Glutamatergic neuron (in vitro differentiated cells): ENCODE measurements around the gene CAMKK2. TPM values are rescaled to one million over a fixed set of nuclear protein-coding genes. Genes with fewer than 3 reads are reported as not detected.

Source experiments
- DNase-seq: peaks from one replicate; pipeline ENCODE4 v3.0.0; 2022
- H3K27ac Mint-ChIP-seq: one replicate; pipeline ENCODE4 v1.8.0; 2020; ENCODE audit warnings: mild to moderate bottlenecking, mixed read lengths, inconsistent platforms; ENCODE audit not compliant: unreplicated experiment
- H3K27me3 Mint-ChIP-seq: one replicate; pipeline ENCODE4 v1.8.0; 2020; ENCODE audit warnings: mild to moderate bottlenecking, moderate library complexity, mixed read lengths, inconsistent platforms; ENCODE audit not compliant: unreplicated experiment
- H3K36me3 Mint-ChIP-seq: one replicate; pipeline ENCODE4 v1.8.0; 2020; ENCODE audit warnings: mild to moderate bottlenecking, mixed read lengths, inconsistent platforms; ENCODE audit not compliant: unreplicated experiment
- H3K4me1 Mint-ChIP-seq: one replicate; pipeline ENCODE4 v1.8.0; 2020; ENCODE audit warnings: mild to moderate bottlenecking, low read depth, mixed read lengths, inconsistent platforms; ENCODE audit not compliant: unreplicated experiment
- H3K4me3 Mint-ChIP-seq: one replicate; pipeline ENCODE4 v1.8.0; 2020; ENCODE audit warnings: mild to moderate bottlenecking, mixed read lengths, inconsistent platforms; ENCODE audit not compliant: unreplicated experiment
- H3K9me3 Mint-ChIP-seq: one replicate; pipeline ENCODE4 v1.8.0; 2020; ENCODE audit warnings: mild to moderate bottlenecking, moderate library complexity, mixed read lengths, inconsistent platforms; ENCODE audit not compliant: unreplicated experiment
- total RNA-seq: library from RNA; stranded (reverse); fragmentation: NEBNext Ultra II Directional; extraction: Animal tissue kit (Norgen Biotek cat#: 25700); gene quantifications from one replicate; pipeline ENCODE4 v1.2.1, GENCODE V29; 2021; ENCODE audit not compliant: unreplicated experiment
- TF ChIP-seq, protein P1 (sequence below): fragments of 200-600 bp; sonication (generic); IDR thresholded peaks from one replicate; pipeline ENCODE4 v1.5.0; 2021; ENCODE audit not compliant: partially characterized antibody, unreplicated experiment

CAMKK2 gene
- total RNA-seq, 1 donor from 2014 or later, result 50.2 TPM

DNA sequence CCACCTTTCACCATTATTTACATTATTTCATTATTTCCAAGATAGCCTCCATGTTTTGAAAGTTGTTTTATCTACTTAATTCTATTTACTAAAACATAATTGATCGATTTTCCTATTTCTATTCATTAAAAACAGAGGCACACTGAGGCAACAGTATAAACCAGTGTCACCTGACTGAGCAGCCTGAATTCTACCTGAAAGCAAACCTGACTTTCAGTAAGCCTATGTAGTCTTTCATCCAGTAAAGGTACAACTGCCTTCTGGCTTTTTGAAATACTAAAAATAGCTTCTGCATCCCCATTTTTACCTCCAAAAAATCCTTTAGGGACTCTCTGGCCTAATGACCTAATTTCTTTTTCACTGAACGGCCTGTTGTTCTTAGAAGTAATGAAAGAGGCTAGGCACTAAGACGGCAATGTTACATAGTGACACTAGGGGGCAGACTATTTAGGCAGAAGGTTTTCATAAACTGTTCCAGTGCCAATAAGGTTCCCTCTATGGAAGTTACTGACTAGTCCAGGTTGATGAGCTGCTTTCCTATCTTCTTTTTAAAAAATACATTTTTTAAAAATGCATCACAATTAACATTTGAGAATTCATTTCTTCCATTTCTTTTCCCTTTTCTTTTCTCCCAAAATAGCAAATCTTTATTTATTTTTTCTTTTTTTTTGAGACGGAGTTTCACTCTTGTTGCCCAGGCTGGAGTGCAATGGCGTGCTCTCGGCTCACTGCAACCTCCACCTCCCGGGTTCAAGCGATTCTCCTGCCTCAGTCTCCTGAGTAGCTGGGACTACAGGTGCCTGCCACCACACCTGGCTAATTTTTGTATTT, 38.2 kb upstream of the CAMKK2 start:
- H3K4me3 Mint-ChIP-seq, result no peak overlapping the region
- TF ChIP-seq, protein P1, sequence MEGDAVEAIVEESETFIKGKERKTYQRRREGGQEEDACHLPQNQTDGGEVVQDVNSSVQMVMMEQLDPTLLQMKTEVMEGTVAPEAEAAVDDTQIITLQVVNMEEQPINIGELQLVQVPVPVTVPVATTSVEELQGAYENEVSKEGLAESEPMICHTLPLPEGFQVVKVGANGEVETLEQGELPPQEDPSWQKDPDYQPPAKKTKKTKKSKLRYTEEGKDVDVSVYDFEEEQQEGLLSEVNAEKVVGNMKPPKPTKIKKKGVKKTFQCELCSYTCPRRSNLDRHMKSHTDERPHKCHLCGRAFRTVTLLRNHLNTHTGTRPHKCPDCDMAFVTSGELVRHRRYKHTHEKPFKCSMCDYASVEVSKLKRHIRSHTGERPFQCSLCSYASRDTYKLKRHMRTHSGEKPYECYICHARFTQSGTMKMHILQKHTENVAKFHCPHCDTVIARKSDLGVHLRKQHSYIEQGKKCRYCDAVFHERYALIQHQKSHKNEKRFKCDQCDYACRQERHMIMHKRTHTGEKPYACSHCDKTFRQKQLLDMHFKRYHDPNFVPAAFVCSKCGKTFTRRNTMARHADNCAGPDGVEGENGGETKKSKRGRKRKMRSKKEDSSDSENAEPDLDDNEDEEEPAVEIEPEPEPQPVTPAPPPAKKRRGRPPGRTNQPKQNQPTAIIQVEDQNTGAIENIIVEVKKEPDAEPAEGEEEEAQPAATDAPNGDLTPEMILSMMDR, result peak; percentile 87
- no peaks in the 10 kb centered on the region for H3K9me3 Mint-ChIP-seq
- DNase-seq, result no peak
- no peaks in the 10 kb centered on the region for H3K4me1 Mint-ChIP-seq
- H3K27ac Mint-ChIP-seq, result no peak overlapping the region
- peaks cover 4% of the 10 kb centered on the region for H3K27me3 Mint-ChIP-seq
- H3K36me3 Mint-ChIP-seq, result no peaks in the 10 kb centered on the region

GRCh38 chr12:121333747-121334146, 37.2 kb upstream of the CAMKK2 start:
- H3K9me3 Mint-ChIP-seq, result no peaks in the 10 kb centered on the region
- H3K27ac Mint-ChIP-seq, result no peak overlapping the region
- no peak for DNase-seq
- TF ChIP-seq, protein P1, result no peak
- H3K4me3 Mint-ChIP-seq, result no peak overlapping the region
- peaks cover 4% of the 10 kb centered on the region for H3K27me3 Mint-ChIP-seq
- H3K36me3 Mint-ChIP-seq, result no peaks in the 10 kb centered on the region
- H3K4me1 Mint-ChIP-seq, result no peaks in the 10 kb centered on the region

DNA sequence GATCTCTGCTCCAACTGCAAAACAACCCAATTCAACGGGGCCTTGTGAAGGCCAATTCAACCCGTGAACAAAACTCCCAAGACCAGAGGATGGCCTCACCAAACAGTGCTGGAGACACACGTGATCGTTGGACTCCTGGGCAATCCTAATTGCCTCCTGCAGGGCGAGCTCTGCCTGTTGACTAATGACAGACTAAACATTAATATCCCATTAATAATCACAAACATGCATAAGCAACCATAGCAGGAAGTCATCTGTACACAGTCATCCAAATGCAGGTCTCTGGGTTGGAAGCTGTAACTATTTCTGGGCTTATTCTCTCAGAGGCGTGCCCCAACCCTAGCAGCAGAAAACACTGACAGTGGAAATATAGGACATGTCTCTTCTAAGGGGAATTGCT, 34.7 kb upstream of the CAMKK2 start:
- H3K9me3 Mint-ChIP-seq, result no peaks in the 10 kb centered on the region
- no peaks in the 10 kb centered on the region for H3K27me3 Mint-ChIP-seq
- TF ChIP-seq, protein P1, result no peak
- no peak overlapping the region for H3K27ac Mint-ChIP-seq
- DNase-seq, result no peak
- no peaks in the 10 kb centered on the region for H3K36me3 Mint-ChIP-seq
- H3K4me1 Mint-ChIP-seq, result no peaks in the 10 kb centered on the region
- no peak overlapping the region for H3K4me3 Mint-ChIP-seq

GRCh38 chr12:121330692-121331091, 34.2 kb upstream of the CAMKK2 start:
- TF ChIP-seq, protein P1, result no peak
- Mint-ChIP-seq H3K27me3 (no peaks in the 10 kb centered on the region), H3K27ac (no peak overlapping the region), H3K36me3 (no peaks in the 10 kb centered on the region), H3K4me1 (no peaks in the 10 kb centered on the region), H3K4me3 (no peak overlapping the region), H3K9me3 (no peaks in the 10 kb centered on the region)
- DNase-seq, result no peak

DNA sequence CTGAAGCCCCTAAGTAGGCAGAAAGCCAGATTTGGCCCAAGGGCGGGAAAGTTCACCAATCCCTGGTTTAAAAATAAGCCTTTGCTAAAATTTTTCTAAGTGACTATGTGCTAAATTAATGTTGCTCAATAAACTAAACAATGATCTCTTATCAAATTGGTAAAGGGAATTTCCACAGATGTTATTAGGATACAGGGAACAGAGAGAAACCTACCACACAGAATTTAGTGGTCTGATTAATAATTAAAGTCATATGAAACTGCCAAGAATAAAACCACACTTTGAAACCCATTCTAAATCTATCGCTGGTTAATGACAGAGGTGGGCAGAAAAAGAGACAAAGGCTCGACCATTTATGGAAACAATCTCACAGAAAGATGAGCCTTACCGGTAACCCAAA, 33.7 kb upstream of the CAMKK2 start:
- no peaks in the 10 kb centered on the region for H3K36me3 Mint-ChIP-seq
- no peaks in the 10 kb centered on the region for H3K9me3 Mint-ChIP-seq
- DNase-seq, result no peak
- H3K27ac Mint-ChIP-seq, result no peak overlapping the region
- H3K4me1 Mint-ChIP-seq, result no peaks in the 10 kb centered on the region
- H3K27me3 Mint-ChIP-seq, result no peaks in the 10 kb centered on the region
- TF ChIP-seq, protein P1, result no peak
- H3K4me3 Mint-ChIP-seq, result no peak overlapping the region
